T-helper 2 cell treated with Interferon-gamma antibody and Interleukin-4, amounts not matched to agents 100 ng/mL and 5 ng/mL, for 36 hours (primary cell): ENCODE data around the gene LCMT1. TPM values are rescaled to one million over a fixed set of nuclear protein-coding genes. Genes with fewer than 3 reads are reported as not detected.
"Not testable (repeated sequence)": the region's sequence is repeated elsewhere in the genome, so short reads cannot be mapped to it uniquely, and the experiment has no call there.

Experiments used
- intact Hi-C: fragments of 100-400 bp; cut with micrococcal nuclease; formaldehyde crosslinking; loops from one replicate; pipeline ENCODE4 v1.15.1; 2023
- total RNA-seq: library from RNA; stranded (reverse); gene quantifications from 2 replicates; pipeline ENCODE4 v1.2.3, GENCODE V29; 2022

LCMT1 gene
- total RNA-seq, 1 donor from 2014 or later = 36.8 TPM

DNA sequence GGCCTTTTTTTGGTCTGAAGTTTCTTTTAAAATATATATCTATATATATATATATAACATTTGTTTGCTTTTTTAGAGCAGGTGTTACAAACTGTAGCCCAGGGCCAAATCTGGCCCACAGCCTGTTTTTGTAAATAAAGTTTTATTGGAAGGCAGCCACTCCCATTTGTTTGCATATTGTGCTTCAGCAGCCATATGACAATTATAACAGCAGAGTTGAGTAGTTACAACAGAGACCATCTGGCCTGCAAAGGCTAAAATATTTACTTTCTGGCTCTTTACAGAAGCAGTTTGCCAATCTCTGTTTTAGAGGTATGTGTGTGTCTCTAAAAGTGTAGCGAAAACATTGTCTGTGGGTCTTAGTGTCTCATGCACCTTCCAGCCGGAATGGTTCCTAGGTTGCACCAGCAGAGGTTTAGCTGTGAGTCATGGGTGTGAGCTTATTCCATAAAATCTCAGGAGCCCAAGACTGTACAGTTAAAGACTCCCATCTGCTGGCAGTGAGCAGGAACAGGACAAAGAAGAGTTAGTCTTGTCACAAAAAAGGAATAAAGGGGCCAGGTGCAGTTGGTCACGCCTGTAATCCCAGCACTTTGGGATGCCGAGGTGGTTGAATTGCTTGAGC, 23.8 kb downstream of the LCMT1 start:
- intact Hi-C loops = no loop called here

DNA sequence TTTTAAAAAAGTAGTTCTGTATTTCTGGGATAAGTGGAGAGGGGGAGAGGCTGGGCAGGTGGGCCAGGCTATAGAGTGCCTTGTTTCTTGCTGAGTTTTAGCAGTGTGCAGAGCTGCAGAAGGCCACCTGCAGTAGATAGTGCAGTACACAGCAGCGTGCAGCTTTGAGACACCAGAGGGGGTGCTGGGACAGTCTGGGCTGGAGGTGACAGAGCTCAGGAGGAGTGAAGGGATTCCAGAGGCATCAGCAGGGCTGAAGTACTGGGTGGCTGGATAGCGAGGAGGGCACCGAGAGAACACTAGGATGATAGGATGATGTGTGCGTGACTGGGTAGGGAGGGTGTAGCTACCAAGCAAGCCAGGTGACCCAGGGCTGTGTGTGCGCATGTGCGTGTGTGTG, 26.6 kb downstream of the LCMT1 start:
- intact Hi-C loops = no loop called here

DNA sequence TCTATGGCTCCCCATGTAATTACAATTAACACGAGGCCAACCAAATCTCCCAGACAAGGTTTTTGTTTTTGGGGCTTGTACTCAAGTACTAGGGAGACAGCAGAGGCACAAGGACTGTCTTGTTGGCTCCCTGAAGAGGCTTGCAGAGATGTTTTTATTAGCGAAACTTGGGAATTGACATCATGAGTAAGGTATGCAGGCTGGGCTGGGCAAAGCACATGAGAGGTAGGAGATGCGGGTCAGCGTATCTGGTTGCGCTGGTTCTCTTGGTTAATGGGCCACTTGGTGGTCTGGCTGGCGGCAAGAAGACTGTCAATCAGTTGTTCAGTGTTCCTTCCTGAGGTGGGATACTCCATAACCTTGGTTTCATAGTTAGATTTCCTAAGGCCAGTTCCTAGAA, 28.9 kb downstream of the LCMT1 start:
- intact Hi-C loops = no loop called here

DNA sequence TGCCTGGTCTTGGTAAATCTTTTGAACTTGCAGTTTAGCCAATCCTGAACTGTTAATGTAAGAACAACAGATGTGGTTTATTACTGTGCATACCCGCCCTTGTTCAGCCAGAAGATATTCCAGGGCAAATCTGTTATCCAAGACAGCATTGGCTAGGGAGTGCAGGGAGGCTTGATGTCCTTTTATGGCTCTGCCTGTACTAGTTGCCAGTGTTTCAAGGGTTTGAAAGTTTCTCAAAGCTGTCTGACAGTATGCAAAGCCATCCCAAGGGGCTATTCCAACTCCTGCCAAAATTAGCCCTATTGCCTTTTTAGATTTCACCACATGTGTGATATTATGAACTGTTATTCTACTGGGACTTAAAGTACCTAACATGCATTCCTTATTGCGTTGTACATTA, 30.1 kb downstream of the LCMT1 start:
- intact Hi-C loops = no loop called here

DNA sequence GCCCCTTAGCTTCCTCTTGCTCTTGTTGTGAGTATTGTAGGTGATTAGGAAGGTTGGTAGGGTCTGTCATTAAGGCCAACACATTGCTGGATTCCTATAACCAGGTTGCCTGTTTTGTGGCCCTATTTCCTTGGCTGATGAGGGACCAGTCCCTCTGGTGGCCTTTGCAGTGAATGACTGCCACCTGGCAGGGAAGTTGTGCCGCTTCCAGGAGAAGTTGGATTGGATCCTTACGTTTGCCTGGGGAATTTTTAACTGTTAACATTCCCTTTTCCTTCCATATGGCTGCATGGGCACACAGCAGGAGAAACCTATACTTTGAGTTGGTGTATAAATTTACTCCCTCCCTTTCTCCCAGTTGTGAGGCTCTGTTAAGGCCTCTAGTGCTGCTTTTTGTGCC, 32.4 kb downstream of the LCMT1 start:
- intact Hi-C loops = no loop called here

DNA sequence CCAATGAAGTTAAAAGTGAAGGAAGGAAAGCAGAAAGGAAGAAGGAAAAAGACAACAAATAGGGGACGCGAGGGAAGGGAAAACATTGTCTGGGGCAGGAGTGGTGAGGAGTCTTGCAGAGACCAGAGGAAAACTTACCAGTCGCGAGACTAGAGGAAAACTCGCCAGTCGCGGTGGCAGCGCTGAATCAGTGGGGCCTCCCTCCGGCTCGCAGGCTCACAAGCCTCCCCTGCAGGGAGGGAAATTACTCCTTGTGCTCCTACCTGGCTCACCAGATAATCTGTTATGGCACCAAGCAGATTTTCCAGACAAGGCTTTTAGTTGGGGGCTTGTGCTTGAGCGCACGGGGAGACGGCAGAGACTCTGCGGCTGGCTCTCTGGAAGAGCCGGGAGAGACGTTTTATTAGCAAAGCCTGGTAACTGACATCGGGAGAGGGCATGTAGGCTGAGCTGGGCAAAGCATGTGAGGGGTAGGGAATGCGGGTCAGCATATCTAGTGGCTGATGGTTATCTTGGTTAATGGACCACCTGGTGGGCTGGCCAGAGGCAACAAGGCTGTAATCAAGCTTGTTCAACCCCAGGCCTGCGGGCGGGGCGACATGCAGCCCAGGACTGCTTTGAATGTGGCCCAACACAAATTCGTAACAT, 37.1 kb downstream of the LCMT1 start:
- intact Hi-C loops = no loop called here

DNA sequence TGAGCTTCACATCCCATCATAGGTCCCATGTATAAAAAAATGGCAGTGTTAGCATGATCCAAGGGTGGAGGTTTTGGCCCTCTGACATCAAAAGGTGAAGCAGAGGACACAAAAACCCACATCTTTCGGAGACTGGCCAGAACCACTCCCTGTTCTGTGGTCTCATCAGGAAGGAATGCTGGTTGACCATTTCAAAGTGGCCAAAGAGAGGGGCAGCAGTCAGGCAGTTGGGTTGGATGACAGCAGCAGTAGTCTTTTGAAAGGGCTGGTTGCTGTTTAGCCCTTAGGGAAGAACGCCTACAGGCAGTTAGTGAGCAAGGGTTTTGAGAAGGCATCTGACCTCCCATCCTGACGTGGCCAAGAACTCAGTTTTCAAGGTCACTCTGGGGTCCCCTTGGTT, 40.5 kb downstream of the LCMT1 start:
- intact Hi-C loops = no loop called here

DNA sequence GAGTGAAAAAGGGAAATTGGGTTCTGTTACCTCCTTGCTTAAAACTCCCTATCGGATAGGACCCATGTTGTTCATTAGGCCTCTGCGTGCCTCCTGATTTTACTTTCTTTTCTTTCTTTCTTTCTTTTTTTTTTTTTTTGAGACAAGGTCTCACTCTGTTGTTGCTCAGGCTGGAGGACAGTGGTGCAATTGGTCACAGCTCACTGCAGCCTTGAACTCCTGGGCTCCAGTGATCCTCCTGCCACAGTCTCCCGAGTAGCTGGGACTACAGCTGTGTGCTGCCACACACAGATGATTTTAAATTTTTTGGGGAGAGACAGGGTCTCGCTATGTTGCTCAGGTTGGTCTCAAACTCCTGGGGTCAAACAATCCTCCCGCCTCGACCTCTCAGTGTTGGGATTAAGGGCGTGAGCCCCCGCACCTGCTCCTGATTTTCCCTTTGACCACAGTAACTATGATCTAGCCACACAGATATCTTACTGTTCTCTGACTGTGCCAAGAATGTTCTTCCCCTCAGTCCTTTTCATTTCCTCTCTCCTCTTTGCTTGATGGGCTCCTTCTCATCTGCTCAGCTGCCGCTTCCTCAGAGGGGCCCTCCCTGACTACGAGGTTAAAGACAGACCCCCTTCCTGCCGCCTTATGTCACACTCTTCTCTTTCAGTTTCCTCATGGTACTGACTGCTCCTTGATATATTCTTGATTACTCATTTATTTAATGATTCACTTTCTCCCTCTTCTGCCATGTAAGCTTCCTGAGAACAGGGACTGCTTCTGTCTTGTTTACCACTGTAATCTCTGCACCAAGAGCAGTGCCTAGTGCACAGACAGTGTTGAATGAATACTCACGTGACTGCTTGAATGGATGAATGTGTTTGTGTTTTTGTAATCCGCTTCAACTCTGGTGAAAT, 44.3 kb downstream of the LCMT1 start:
- intact Hi-C loops = no loop called here

DNA sequence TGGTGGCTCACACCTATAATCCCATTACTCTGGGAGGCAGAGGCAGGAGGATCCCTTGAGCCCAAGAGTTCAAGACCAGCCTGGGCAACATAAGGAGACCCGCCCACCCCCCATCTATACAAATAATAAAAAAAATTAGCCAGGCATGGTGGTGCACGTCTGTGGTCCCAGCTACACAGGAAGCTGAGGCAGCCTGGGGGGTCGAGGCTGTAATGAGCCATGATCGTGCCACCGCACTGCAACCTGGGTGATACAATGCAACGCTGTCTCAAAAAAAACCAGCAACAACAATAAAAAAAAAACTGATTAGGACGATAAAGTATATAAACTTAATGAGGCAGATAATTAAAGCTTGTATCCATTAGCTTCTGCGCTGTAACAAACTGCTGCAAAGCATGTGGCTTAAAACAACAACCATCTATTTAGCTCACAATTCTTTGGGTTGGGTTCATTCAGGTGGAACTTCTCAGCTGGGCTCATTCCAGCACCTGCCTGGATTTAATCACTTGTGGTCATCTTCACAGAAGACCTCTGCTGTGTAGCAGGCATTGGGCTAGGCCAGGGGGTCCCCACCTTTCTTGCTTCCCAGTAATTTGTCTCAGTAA, 45.8 kb downstream of the LCMT1 start:
- intact Hi-C loops = no loop called here

DNA sequence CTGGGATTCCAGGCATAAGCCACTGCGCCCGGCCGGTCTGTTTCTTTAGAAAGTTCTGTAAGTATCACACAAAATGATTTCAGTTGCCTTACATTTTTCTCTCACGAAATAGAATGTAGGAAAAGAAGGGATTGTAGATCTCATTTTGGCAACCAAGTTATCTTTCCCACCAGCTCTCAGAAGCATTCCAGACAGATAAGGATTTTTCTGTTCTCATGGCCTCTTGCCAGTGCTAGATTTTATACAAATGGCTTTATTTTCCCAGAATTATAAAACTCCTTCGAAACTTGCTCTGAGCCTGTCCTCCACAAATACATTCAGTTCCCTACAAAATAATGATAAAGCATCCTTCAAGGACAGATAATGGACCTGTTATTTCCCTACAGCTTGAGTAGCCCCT, 46.9 kb downstream of the LCMT1 start:
- intact Hi-C loops = no loop called here

DNA sequence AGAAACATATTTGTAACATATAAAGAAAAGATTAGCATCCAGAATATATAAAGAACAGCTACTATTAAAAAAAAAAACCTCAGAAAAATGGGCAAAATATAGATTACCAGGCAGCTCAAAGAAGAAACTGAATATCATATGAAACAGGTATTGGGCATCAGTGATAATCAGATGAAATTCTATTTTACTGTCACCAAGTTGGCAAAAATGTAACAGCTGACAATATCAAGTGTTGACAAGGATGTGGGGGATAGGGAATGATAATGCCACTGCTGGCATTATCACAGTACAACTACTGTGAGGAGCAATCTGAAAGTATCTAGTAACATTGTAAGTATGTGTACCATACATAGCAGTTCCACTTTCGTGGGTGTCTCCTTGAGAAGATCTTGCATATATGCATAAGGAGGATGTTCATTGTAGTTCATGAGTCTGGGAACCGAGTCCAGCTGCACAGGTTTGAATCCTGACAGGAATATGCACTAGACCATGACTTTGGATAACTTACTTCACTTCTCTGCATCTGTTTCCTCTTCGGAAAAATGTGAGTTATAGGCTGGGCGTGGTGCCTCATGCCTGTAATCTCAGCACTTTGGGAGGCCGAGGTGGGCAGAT, 50.3 kb downstream of the LCMT1 start:
- intact Hi-C loops = no loop called here

DNA sequence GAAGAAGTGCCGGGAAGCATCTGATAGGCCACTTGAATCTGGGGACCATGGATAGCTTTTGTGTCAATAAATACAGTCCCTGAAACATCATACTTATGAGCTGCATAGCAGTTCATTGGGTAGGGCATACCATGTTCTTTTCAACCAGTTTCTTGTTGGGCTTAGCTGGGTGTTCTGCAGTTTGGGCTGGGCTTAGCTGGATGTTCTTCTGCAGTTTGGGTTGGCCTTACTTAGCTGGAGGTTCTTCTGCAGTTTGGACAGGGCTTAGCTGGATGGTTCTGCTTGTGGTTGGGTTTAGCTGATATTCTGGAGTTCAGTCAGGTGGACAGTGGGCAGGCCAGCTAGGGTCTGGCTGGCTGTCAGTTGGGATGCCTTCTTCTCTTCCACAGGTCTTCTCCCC, 52.1 kb downstream of the LCMT1 start:
- intact Hi-C loops = no loop called here

DNA sequence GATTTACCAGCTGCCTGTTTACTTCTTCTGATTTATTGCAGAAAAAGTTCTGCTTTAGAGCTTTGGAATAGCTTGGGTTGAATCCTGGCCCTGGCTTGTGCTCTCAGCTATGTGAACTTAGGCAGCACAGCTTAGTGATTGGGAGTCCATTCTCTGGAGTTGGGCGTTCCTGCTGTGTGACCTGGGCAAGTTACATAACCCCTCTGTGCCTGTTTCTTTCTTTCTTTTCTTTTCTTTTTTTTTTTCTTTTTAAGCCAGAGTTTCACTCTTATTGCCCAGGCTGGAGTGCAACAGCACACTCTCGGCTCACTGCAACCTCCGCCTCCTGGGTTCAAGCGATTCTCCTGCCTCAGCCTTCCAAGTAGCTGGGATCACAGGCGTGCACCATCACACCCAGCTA, 53.7 kb downstream of the LCMT1 start:
- intact Hi-C loops = no loop called here

DNA sequence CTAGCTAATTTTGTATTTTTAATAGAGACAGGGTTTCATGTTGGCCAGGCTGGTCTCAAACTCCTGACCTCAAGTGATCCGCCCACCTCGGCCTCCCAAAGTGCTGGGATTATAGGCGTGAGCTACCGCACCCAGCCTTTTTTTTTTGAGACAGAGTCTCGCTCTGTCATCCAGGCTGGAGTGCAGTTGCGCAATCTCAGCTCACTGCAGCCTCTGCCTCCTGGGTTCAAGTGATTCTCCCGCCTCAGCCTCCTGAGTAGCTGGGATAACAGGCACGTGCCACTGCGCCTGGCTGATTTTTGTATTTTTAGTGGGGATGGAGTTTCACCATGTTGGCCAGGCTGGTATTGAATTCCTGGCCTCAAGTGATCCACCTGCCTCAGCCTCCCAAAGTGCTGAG, 56.4 kb downstream of the LCMT1 start:
- intact Hi-C loops = not testable (repeated sequence)

DNA sequence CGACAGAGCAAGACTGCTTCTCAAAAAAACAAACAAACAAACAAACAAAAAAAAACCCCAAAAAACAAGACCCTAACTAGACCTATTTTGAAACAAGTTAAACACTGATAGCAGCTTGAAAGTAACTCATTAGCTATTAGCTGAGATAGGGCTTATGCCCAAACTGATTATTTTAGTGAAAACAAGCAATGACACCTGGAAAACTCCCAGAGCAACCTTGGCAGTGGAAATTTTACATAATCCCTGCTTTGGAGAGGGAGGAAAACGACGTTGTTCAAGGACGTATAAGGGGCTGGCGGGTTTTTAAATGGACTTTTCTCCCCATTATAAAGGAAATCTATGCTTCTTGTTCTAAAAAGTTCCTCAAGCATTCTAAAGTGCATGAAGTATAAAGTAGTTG, 59.8 kb downstream of the LCMT1 start:
- intact Hi-C loops = no loop called here

DNA sequence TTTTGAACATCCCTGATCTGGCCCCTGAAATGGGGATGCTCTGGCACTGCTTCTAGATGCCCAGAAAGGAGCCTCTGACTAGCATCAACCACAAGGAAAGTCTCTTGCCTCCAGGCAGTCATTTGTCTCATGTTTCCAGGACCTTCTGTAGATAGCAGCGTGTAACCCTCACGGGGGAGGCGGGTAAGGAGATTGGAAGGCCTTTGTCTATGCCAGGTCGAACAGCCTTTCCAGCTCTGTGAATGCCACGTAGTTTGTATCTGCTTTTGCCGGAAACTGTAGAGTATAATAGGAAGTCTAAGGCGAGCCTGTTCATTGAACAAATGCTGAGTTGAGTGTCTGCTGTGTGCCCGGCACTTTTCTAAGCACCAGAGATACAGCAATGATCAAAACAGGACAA, 61.3 kb downstream of the LCMT1 start:
- intact Hi-C loops = no loop called here

DNA sequence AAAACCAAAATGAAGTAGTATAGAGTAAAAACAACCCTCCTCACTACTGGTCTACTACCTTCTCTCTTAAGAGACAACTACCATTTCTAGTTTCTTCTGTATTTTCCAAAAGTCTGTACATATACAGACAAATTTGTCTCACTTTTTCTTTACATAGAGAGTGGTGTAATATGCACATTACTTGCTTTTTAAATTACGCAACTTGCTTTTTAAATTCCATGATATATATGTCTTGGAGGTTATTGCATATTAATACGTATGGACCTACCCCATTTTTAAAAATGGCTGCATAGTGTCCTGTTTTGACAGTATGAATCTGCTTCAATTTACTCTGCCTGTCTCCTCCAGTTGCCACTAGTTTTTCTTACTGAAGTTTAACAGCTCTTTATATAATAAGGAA, 62.7 kb downstream of the LCMT1 start:
- intact Hi-C loops = no loop called here

DNA sequence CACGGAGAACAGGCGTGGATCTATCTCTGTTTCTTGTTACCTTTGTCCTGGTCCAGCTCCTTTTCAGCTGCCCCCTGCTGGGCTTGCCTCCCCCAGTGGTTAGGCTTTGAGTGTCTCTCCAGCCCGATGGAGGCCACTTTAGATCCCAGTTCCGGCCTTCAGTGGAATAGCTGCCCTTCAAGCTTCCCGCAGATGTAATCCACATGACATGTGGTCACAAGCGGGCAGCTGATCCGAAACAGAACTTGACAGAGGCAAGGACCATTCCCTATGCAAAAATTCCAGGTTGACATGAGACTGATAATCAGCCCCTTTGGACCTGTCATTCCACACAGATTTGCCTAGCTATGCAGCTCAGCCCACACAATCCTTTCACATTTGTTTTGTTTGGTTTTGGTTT, 64.6 kb downstream of the LCMT1 start:
- intact Hi-C loops = no loop called here

DNA sequence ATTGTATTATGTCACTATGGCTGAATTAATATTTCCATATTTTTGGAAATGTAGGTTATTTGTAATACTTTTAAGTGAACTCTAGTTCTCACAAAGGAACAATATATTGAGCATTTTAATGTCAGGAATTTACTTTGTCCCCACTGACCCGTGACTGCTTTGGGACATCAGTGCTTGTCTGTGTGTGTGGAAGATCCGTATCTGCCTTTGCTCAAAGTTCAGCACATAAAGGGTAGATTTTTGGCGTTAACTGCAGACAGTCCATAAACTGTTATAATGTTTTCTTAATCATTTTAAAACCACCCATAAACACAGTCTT, 65.9 kb downstream of the LCMT1 start:
- intact Hi-C loops = no loop called here

DNA sequence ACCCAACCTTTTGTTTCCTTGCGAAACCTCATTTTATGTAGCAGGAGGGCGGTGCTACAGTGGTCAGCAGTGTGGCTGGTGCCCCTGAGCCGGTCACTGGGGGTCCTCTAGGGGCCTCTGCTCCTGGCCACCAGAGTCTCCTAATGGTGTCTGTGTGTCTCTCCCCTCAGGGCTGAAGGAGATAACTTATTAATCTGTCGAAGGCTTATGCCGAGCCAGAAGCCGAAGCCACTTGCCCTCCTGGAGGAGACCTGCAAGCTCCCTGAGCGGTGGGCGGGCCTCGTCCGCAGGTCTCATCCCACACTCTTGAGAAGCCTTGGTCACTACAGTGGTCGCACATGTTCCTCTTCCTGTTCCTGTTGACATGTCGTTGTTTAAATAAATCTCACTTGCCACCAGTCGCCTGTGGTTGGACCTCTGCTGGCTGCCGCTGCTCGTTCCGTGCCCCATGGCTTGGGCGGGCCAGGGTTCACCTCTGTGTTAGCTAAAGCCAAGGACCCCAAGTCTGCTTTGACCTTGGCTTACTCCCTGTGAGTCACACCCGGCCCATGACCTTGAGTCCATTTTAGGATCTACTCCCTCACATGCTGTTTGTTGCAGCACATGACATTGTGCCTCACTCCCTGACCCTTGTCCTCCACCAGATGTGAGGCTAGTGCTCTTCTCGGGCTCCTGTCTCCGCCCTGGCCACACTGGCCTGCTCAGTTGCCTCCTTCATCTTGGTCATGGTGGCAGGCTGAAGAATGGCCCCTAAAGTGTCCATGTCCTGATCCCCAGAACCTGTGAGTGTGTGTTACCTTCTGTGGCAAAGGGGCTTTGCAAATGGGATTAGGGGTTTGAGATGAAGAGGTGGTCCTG, 66.5 kb downstream of the LCMT1 start:
- intact Hi-C loops = no loop called here

DNA sequence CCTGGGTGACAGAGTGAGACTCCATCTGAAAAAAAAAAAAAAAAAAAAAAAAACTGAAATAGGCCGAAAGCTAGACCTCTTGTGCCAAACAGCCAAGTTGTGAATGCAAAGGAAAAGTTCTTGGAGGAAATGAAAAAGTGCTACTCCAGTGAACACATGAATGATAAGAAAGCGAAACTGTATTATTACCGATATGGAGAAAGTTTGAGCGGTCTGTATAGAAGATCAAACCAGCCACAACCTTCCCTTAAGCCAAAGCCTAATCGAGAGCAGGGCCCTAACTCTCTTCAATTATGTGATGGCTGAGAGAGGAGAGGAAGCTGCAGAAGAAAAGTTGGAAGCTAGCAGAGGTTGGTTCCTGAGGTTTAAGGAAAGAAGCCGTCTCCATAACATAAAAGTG, 69.7 kb downstream of the LCMT1 start:
- intact Hi-C loops = not testable (repeated sequence)
